ENCODE measurements around the gene DACT3.

DACT3 gene, protein sequence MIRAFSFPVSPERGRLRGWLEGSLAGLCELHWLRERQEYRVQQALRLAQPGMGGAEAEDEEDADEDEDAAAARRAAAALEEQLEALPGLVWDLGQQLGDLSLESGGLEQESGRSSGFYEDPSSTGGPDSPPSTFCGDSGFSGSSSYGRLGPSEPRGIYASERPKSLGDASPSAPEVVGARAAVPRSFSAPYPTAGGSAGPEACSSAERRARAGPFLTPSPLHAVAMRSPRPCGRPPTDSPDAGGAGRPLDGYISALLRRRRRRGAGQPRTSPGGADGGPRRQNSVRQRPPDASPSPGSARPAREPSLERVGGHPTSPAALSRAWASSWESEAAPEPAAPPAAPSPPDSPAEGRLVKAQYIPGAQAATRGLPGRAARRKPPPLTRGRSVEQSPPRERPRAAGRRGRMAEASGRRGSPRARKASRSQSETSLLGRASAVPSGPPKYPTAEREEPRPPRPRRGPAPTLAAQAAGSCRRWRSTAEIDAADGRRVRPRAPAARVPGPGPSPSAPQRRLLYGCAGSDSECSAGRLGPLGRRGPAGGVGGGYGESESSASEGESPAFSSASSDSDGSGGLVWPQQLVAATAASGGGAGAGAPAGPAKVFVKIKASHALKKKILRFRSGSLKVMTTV

DNA sequence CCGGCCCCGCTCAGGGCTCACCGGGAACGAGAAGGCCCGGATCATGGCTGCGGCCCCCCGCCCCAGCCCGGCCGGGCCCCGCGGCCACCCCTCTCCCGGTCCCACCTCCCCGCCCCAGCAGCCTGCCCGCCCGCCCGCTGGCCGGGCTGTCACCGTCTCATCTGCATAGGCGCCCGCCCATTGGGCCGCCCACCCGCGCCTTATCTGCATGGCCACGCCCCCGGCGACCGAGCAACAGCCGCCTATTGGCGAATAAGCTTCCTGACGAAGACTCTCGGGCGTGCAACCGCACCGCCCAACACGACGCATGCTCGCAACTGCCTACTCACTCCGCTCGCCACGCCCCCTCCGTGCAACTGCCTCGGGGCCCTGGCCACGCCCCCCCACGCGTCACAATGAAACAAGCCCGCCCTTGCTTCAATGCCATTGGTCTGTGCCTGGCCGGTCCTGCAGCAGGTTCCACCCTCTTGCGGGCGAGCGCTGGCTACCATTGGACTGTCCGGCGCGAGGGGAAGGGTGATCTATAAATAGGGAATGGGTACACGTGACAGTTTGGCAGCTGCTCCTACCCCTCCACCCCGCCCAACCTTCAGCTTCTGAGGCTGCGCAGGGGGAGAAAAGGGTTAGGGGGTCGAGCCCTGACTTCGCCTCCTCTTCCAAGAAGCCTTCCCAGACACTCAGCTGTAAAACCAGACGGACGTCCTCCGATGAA is at the start of gene DACT3:
Gene DACT3, minus strand, starts transcription at position 163 of the 712 bp plus-strand sequence. Its CDS starts 118 bp downstream, at position 45.
- DNase-seq = peak; percentile 99

GRCh38 chr19:46710687-46711086 is 49.7 kb upstream of the DACT3 start:
- DNase-seq = no peak

GRCh38 chr19:46704379-46705076 is 43.5 kb upstream of the DACT3 start:
- DNase-seq = no peak

- no peak for DNase-seq
These were observed 39.7 kb upstream of the DACT3 start for GRCh38 chr19:46700704-46701103.

DNA sequence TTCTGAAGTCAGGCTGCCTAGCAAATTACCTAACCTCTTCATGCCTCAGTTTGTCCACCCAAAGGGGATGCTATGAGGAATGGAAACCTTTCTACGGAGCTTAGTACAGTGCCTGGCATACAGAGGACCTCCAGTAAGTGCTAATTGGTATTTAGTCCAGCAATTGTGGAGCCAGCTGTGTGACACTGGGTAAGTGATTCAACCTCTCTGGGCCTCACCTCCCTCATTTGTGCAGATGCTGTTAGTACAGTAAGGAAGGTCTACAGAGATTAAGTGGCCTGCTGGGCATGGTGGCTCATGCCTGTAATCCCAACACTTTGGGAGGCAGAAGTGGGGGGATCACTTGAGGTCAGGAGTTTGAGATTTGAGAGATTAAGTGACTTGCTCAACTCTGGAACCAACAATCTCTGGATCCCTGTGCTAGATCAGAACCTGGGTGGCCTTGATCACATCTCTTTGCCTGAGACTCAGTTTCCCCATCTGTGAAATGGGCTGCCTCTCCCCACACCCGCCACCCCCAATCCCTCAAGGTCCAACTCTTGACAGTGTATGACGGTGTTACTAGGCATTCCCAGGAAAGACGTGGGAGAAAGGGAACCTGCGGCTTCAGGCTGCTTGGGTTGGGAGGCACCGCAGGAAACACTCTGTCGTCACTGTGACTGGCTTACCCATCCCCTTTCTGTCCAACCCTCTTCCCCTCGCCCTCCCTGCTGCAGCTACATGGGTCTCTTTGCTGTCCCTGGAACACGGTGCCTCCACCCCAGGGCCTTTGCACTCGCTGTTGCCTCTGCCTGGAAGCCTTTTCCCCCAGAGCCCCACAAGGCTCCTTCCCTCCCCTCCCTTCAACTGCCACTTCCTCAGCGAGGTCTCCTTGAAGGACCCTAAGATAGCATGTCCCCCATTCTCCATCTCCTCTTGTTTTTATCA is 37.7 kb upstream of the DACT3 start:
- no peak for DNase-seq

DNA sequence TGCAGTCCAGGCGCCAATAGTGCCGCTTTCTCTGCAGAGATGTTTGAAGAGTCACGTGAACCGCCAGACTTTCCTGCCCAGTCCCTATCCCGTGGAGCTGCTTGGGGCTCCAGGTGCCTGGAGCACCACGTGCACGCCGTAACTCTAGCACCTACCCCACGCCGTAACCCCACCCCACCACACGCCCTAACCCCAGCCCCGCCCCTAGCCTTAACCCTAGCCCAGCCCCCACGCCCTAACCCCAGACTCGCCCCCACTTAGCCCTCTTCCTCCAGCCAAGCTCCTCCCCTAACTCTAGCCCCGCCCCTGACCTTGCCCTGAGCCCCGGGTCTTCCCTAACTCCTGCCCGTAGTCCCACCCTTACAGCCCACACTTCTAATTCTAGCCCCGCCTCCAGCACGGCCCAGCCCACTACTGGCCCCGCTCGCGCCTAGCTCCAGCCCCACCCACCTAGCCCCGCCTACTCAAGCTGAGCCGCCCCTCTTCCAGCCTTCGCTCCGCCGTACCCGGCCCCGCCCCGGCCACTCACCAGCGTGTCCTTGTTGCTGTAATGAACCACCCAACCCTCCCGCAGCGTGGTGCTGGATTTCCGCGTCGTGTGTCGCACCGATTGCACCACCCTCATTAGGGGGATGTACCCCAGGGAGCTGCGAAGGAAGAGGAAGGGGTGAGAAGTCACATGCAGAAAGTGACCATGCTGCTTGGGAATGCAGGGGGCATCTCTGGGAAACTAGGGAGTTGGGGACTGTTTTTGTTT is 36.4 kb upstream of the DACT3 start:
- peak; percentile 92 for DNase-seq

DNA sequence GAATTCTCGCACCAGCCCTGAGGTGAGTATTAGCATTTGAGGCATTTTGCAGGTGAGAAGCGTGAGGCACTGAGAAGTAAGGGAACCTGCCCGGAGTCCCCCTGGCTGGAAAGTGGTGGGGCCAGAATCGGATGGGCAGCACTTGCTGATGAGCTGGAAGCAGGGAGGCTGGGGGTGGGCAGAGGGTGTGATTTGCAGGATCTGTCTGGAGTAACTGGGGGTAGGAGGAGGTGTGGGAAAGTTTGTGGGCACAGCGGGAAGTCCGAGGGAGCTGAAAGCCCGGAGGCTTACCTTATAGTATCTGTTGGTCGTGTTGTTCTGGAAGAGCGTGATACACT is 35.9 kb upstream of the DACT3 start:
- no peak for DNase-seq

DNA sequence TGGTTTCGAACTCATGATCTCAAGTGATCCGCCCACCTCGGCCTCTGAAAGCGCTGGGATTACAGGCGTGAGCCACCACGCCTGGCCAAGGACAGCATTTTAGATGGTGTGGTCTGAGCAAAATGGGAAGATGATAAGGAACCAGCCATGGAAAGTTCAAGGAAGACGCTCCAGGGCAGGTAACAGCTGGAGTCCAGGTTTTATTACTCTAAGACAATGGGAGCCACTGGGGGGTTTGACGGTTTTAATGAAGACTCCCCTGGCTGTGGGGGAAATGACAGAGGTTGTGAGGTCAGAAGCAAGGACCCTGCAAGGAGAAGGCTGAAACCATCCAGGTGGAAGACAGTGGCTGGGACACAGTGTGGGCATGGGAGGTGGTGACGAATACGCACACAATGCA is 35.1 kb upstream of the DACT3 start:
- no peak for DNase-seq

- DNase-seq = no peak
These were observed 32.8 kb upstream of the DACT3 start for GRCh38 chr19:46693760-46694159.

DNA sequence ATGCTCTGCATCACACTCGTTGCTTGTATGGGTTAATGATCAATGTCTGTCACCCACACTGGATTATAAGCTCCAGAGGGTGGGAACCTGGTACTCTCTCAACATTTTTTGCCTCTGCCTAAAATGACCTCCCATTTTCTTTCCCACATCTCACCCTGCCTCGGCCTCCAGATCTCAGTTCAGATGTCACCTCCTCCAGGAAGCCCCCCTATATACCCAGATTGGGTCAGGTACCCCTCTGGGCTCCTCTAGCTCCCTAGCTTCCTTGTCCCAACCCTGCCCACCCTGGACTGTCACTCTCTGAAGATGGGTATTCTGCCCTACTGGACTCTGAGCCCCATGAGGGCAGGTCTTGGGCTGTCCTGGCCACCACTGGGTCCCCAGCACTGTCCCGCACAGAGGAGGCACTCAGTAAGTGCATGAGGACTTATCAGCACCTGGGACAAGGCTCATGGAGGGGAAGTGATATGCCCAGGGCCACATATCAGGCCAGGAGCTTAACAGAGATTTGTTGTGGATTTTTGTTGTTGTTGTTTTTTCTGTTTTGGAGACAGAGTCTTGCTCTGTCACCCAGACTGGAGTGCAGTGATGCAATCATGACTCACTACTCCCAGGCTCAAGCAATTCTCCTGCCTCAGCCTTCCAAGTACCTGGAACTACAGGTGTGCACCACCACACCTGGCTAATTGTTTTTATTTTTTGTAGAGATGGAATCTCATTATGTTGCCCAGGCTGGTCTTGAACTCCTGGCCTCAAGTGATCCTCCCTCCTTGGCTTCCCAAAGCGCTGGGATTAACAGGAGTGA is 32.1 kb upstream of the DACT3 start:
- DNase-seq = no peak

DNA sequence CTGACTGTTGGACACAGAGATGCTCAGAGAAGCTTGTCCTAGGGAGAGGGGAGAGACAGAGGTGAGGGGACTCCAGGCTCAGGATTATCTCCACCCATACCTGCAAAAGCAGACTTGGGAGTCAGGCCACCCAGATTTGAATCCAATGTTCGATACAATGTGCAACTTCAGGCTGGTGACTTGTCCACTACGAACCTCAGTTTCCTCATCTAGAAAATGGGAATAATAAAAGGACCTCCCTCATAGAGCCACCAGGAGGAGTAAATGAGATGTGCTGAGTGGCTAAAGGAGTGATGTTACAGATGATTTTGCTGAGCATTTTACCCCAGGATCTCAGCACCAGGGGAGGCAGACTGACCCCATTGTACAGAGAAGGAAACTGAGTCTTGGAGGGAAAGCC is 31.0 kb upstream of the DACT3 start:
- no peak for DNase-seq

- no peak for DNase-seq
These were observed 30.1 kb upstream of the DACT3 start for GRCh38 chr19:46691104-46691503.

DNA sequence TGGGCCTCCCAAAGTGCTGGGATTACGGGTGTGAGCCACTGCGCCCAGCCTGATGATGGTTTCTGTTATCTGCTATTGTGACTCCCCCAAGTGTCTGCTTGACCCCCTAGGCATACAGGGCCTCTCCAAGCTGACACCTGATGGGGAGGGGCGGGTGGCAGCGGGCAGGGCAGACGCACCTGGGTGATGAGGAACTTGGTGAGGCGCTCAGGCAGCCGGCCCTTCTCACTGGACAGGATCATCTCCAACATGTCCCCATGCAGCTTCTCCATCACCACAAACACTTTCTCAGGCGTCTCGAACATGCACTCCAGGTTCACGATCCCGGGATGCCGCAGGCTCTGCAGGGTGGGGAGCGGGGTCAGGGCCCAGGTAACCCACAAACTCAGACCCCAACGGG is 28.4 kb upstream of the DACT3 start:
- no peak for DNase-seq

DNA sequence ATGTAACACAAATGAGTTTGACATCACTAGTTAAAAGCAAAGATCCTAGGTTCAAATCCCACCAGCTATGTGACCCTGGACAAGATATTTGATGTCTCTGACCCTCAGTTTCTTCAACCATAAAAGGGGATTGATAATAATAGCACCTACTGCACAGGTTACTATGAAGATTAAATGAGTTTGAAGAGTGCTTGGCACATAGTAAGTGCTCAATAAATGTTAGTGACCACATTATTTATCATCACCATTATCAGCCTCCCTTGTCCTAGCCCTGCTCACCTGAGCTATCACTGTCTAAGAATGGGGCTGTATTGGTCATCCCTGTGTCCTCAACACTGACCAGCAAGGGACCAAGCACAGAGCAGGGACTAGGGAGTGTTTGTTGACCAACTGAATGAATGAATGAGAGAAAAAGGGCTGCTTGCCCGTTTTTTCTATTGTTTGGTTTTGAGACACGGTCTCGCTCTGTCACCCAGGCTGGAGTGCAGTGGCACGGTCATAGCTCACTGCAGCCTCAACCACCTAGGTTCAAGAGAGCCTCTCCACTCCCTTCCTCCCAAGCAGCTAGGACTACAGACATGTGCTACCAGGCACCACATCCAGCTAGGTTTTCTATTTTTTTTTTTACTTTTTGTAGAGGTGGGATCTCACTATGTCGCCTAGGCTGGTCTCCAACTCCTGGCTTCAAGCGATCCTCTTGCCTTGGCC is 26.6 kb upstream of the DACT3 start:
- no peak for DNase-seq

- DNase-seq = no peak
These were observed 24.2 kb upstream of the DACT3 start for GRCh38 chr19:46685189-46685588.

DNA sequence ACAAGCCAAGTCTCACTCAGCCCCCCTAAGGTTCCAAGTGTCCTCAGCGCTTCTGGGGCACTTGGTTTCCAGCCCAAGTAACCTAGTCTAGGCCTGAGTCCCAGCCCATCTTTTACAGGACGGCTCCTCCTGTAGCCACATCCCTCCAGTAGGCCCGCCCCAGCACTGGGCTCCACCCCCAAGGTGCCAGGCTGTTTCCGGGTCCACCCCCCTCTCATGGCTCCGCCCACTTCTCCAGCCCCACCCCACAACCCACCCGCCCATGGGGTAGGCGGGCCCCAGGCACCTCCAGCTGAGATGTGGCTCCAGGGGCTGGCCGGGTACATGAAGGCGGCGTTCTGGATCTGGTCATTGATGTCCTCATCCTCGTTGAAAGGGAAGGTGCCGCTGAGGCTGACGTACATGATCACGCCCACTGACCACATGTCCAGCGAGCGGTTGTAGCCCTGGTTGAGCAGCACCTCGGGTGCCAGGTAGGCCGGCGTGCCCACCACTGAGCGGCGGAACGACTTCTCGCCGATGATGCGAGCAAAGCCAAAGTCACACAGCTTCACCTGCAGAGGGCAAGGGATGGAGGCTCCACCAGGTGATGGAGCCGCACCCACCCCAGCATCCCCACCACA is 17.2 kb upstream of the DACT3 start:
- no peak for DNase-seq

DNA sequence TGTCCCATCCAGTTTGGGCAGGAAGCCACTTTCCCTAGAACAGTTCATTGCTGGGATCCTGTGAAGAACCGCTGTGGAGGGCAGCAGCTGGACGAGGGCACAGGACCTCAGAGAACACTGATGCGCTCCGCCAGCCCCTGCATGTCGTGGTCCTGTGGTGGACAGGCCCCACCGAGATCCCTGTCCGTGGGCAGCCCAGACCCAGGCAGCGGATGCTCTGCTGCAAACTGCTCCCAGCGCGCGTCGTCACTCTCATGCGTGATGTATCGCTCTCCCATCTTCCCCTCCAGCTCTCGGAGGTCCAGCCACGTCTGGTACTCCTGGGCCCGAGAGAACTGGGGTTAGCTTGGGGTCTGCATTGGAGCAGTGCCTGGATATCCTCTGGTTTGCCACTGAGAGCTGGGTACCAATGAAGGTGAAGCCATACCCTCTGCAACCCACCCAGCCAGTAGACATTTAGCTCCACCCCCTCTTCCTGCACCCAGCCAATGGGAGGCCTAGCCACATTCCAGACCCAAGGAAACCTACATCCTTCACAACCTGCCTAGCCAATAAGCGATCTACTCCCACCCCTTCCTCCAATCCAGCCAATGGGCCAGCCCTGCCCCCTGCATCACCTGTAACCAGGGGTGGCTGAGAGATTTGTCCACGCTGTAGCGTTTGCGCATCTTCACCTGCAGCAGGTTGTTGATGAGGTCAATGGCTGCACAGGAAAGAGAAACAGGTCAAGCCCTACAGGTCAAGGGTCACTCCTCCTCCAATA is 13.6 kb upstream of the DACT3 start:
- peak; percentile 90 for DNase-seq

GRCh38 chr19:46670813-46671212 is 9.8 kb upstream of the DACT3 start:
- no peak for DNase-seq

GRCh38 chr19:46668662-46669061 is 7.7 kb upstream of the DACT3 start:
- no peak for DNase-seq
